ENCODE measurements around the gene KIAA2012. TPM values are rescaled to one million over a fixed set of nuclear protein-coding genes. Genes with fewer than 3 reads are reported as not detected.

The KIAA2012 gene
- total RNA-seq, 2 donors from 2014 or later: not detected

DNA sequence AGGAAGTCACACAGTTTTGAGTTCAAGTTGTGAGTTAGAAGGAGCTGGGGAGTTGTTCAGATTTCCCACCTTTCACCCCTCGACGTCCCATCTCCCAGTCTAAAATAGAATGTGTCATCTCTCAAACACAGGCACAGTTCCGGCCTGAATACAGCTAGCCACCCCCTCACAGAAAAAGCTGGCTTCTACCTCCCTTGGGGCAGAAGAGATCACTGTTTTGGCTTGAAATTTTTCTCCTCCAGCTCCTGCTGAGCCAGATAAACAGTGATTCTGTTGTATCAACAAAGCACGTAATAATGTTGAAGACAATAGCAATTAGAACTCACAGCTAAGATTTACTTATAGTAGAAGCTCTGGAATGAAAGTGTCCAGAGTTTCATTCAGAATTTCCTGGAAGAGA, 74.7 kb downstream of the KIAA2012 start:
- Mint-ChIP-seq H3K36me3 (no peaks in the 10 kb centered on the region), H3K27ac (no peak overlapping the region), H3K9me3 (no peaks in the 10 kb centered on the region)
- DNase-seq (ENCODE audit: low spot score in 2 of 2) (no peak), ATAC-seq (no peak)

DNA sequence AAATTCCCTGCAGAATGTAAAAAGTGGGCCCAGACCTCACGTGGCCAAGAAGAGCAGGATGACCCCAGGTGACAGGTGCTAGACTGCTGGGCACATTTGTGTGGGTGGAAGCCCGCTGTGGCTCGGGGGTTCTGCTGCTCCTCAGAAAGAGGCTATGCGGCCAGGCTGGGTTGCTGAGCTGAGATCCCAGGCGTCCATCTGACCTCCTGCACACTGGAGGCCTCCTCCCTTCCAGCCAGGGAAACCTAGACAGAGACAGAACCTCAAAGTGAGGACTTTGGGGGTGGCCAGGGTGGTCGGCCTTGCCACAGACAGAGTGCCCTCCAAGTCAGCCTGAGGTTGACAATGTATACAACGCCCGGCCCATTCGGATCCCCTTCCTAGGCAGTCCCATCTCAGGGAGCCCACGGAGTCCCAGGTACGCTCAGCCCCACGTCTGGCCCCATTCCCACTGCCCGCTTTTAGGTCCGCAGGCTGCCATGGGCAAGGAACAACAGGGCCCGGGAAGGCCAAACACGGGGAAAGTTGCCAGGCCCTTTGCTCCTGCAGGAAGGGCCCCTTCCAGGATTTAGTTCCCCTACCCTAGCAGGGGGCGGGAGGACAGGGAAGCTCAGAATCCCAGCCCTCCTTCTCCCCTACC, 75.6 kb downstream of the KIAA2012 start:
- Mint-ChIP-seq H3K9me3 (no peaks in the 10 kb centered on the region), H3K36me3 (no peaks in the 10 kb centered on the region), H3K27ac (no peak overlapping the region)
- ATAC-seq (no peak), DNase-seq (ENCODE audit: low spot score in 2 of 2) (no peak)

DNA sequence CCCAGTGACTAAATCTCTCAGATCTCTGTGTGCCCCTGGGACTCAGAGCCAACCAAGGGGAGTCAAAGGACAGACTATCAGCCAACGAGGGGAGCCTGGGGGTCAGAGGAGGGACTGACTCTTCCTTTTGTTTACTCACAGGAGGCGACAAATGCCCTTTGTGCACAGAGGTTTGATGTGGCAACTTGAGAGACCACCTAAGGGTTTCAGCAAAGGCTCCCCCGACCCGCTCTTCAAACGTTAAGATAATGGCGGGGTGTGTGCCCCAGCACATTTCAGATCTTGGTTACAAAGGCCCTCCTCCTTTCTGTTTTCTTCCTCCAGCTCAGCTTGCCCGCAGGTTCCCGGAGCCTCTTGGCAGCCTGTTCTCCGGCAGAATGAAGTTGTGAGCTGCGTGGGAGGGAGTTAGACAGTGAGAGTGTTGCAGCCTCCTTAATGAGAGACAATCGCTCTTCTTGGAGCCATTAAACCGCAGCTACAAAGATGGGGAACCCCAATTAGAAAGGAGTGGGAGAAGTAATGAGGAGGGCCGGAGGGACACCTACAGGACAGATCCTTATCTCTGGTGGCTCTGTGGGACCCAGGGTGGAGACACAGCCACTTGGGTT, 76.2 kb downstream of the KIAA2012 start:
- H3K27ac Mint-ChIP-seq: no peak overlapping the region
- no peaks in the 10 kb centered on the region for H3K36me3 Mint-ChIP-seq
- no peak for ATAC-seq
- DNase-seq (ENCODE audit: low spot score in 2 of 2): no peak
- no peaks in the 10 kb centered on the region for H3K9me3 Mint-ChIP-seq

DNA sequence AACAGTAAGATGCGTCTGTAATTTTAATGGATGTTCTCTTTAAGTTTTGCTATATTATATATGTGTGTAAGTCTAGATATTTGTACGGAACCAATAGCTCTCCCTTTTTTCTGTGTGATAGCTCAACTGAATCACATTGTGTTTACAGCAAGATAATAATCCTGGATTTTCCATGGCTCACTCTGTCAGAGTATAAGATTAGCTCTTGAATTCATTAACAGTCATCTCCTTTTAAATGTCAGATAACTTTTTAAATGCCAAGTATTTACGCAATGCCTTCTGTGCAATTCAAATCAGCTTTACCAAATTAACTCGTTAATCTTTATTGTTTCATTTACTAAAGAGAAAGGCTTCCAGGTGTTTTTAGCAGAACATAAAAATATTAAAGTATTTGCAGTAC, 76.9 kb downstream of the KIAA2012 start:
- ATAC-seq (no peak), DNase-seq (ENCODE audit: low spot score in 2 of 2) (no peak)
- H3K27ac Mint-ChIP-seq: no peak overlapping the region
- no peaks in the 10 kb centered on the region for H3K36me3 Mint-ChIP-seq
- no peaks in the 10 kb centered on the region for H3K9me3 Mint-ChIP-seq

DNA sequence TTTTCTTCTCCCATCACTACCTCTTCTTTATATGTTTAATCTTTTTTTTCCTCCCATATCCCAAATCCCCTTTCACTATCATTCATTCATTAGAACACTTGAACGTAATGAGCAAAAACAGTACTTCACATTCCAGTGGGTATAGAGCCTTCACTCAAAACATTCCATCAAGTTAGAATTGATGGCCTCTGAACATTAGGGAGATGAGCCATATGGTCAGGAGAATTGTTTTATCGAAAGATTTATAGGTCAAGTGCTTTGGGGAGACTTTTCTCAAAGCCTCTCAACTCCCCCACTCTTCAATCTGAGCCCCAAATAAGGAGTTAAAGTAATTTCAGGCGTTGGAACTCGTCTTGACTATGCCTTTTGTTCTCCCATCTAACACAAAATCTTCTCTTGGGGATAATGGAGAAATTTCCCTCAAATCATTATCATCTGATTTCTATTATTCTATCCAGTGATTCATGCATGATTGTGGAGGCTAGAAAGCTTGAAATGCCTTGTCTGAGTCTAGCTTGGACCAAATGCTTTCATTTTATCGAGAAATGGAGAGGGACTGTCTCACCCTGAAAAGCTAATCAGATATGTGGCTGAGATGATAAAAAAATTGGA, 79.2 kb downstream of the KIAA2012 start:
- Mint-ChIP-seq H3K9me3 (no peaks in the 10 kb centered on the region), H3K36me3 (no peaks in the 10 kb centered on the region), H3K27ac (no peak overlapping the region)
- DNase-seq (ENCODE audit: low spot score in 2 of 2): no peak
- ATAC-seq: no peak

DNA sequence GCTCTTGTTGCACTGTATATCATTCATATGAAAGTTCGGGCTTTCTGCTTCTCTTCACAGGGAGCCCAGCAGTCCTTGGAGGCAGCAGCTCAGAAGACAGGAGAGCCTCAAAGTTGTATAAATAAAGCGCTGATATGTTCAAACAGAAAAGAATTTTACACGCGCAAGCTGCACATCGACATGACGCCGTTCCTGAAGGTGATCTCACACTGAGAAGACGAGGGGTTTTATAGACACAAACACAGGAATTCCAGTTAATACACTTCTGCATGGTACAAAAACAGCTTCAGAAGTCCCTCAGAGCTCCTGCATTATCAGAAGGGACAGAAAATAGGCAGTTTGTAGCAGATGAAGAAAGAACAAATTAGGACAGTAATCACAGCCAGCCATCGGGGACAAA, 81.6 kb downstream of the KIAA2012 start:
- Mint-ChIP-seq H3K36me3 (no peaks in the 10 kb centered on the region), H3K27ac (no peak overlapping the region), H3K9me3 (no peaks in the 10 kb centered on the region)
- no peak for DNase-seq (ENCODE audit: low spot score in 2 of 2)
- no peak for ATAC-seq

DNA sequence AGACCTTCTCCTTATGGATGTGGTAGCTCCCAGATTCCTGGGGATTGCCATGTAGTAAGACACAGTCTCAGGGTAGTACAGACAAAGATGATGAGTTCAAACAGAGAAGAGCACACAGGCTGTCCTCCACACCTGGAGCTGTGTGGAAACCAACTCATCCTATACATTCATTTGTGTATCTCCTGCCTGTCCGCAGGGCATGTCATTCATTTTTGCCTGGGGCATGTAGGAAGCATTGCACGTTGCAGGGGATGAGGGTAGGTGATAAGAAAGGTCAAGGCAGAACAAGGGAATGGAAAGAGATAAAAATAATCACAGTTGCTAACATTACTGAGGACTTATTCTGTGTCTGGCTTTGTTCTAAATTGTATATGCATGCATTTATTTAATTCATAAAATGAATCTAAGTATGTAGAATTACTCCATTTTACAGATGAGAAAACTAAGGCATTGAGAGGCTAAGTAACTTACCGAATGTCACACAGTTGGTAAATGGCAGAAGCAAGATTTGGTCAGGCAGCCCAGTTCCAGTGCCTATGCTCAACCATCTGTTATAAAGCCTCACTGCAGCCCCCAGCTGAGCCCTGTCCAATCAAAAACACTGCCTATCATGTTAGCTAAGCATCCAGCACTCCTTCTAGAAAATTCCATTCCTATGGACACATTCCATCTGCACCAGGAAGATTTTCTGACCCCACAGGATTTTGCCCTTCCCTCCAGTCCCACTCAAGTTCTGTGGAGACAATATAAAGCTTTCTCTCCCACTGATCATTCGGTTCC, 84.3 kb downstream of the KIAA2012 start:
- Mint-ChIP-seq H3K36me3 (no peaks in the 10 kb centered on the region), H3K27ac (no peak overlapping the region), H3K9me3 (no peaks in the 10 kb centered on the region)
- DNase-seq (ENCODE audit: low spot score in 2 of 2): no peak
- no peak for ATAC-seq

DNA sequence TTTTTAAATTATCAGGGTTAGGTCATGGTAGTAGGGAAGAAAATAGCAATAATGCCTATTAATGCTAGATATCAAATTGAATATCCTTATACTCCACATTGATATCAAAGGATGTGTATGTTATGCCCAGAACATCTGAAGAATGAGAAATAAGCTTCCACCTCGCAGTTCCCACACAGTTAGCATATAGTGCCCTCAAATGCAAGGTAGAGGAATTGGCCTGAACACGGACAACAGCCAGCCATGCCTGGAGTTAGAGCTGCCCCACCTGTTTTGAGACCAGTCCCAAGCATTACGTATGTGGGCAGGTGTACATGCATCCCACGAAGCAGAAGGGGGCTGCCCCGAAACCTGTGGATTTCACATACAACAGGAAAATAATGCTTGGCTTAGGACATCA, 85.7 kb downstream of the KIAA2012 start:
- no peaks in the 10 kb centered on the region for H3K36me3 Mint-ChIP-seq
- no peak for ATAC-seq

DNA sequence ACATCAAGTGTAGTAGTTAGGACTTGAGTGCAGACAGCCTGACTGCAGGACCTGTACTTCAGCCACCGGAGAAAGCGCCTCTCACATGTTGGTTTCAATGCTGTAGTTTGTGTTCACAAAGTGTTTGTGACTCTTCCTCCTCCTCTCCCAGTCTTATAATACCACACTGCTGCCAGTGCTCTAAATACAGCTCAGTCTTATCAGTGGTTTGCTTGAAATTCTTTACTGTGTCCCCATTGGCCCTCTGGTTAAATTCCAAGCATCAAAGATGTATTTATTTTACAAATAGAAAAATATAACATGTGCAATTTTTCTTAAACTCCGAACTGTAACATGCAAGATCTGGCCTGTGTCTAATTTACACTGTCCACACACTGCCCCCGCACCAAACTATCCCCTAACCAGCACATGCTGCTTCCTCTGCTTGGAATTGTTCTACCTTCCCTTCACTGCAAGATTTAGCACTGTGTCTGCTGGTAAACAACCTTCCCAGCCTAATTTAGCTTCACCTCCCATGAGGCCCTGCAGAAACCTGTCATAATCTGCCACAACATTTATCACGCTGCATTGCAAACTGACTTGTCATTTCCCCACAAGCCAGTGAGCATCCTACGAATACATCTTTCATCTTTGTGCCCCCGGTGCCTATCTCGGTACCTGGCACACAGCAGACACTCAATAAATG, 88.2 kb downstream of the KIAA2012 start:
- Mint-ChIP-seq H3K9me3 (no peaks in the 10 kb centered on the region), H3K27ac (peak overlapping the region in 1 of 2 donors; percentile 45), H3K36me3 (no peaks in the 10 kb centered on the region)
- peak in 1 of 2 donors; percentile 30 for ATAC-seq
- DNase-seq (ENCODE audit: low spot score in 2 of 2): no peak

More for the DNA sequence above, 85.7 kb downstream of the KIAA2012 start:
- Mint-ChIP-seq H3K9me3 (no peaks in the 10 kb centered on the region), H3K27ac (no peak overlapping the region)
- no peak for DNase-seq (ENCODE audit: low spot score in 2 of 2)

DNA sequence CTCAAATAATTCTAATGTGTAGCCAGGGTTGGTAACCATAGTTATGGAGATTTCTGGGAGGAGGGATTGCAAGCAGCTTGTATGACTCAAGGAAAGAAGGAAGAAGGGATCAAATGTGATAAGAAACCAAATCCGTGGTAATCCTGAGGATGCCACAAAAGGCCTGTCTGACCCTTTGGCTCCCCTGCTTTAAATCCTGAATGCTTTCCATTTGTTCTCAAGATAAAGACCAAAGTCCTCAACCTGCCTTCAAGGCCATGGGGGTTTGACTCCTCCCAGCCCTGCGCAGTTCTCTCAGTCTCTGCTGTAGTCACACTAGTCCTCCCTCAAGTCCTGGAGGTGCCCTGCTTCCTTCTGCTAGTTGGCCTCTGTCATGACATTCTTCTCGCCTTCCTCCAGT, 91.4 kb downstream of the KIAA2012 start:
- ATAC-seq (no peak), DNase-seq (ENCODE audit: low spot score in 2 of 2) (no peak)
- Mint-ChIP-seq H3K27ac (no peak overlapping the region), H3K9me3 (no peaks in the 10 kb centered on the region), H3K36me3 (no peaks in the 10 kb centered on the region)

DNA sequence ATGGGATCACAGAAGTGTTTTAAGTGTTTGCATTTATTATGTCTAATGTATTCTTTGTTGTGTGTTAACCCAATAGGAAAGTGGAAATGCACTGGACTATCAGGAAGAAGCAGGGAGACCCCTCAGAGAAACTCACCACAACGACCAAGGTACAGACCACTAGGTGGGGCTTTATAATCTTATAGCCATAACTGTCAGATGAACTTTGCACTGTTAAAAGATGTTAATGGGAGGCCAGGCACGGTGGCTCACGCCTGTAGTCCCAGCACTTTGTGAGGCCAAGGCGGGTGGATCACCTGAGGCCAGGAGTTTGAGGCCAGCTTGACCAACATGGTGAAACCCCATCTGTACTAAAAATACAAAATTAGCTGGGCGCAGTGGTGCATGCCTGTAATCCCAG, 92.2 kb downstream of the KIAA2012 start:
- no peaks in the 10 kb centered on the region for H3K9me3 Mint-ChIP-seq
- H3K36me3 Mint-ChIP-seq: no peaks in the 10 kb centered on the region
- H3K27ac Mint-ChIP-seq: no peak overlapping the region
- DNase-seq (ENCODE audit: low spot score in 2 of 2): no peak
- no peak for ATAC-seq

DNA sequence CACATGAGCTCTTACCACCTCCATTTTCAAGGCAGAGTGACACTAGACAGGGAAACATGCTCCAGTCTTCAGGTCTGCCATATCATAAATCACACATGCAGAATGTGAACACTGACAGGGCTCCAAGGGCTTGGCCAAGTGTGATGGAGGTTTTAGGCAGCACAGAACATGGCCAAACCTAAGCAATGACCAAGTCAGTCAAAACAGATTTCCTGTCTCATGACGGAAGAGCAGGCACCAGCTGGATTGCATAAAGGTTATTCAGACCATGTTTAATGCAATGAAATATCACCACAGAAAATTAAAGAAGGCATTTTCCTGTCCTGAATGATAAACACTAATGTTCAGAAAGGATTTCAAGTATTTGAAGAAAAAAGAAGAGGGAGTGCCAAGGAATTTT, 92.9 kb downstream of the KIAA2012 start:
- DNase-seq (ENCODE audit: low spot score in 2 of 2): no peak
- no peak for ATAC-seq
- H3K36me3 Mint-ChIP-seq: no peaks in the 10 kb centered on the region
- H3K27ac Mint-ChIP-seq: no peak overlapping the region
- no peaks in the 10 kb centered on the region for H3K9me3 Mint-ChIP-seq

DNA sequence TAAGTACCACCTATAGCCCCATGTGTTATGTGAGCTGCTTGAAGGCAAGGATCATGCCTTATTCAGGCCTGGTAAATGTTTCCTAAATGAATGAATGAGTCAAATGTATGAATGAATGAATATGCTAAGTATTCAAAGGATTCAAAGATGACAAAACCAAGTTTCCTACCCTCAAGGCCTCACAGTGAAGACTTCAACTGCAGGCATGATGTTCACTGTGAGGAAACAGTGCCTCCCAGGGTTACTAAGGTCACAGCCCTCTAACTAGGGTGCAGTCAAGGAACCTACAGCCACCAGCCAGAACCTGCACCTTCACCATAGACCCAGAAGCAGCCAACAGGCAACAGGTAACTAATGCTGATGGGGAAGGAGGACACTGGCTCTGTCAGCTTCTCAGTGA, 96.1 kb downstream of the KIAA2012 start:
- Mint-ChIP-seq H3K36me3 (no peaks in the 10 kb centered on the region), H3K9me3 (no peaks in the 10 kb centered on the region), H3K27ac (no peak overlapping the region)
- ATAC-seq (peak; percentile 29), DNase-seq (ENCODE audit: low spot score in 2 of 2) (no peak)

DNA sequence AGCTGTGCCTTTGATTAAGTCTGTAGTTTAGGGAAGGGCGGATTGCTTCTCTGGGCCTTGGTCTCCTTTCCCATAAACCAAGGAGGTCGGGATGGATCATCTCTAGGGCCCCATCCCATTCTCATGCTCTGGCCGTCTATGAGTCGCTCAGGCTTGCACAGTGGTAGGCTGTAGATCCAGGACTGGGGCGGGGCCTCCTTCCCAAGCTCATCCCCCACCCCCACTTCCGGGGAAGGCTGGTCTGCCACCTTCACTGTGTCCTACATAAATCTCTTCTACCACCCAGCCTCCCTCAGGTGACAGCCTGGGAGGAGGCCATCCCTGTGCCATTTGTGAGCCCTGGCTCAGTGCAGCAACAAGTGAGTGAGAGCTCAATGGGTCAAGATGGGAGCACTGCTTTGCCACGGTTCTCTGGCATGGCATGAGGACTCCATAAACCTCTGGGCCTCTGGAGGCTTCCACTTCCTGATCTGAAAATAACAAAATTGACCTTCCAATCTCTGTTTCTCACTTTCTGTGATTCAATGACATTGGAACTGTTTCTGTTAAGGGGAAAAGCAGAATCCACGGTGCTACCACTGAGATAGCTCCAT, 96.9 kb downstream of the KIAA2012 start:
- ATAC-seq (no peak), DNase-seq (ENCODE audit: low spot score in 2 of 2) (no peak)
- no peaks in the 10 kb centered on the region for H3K36me3 Mint-ChIP-seq
- no peaks in the 10 kb centered on the region for H3K9me3 Mint-ChIP-seq
- no peak overlapping the region for H3K27ac Mint-ChIP-seq

DNA sequence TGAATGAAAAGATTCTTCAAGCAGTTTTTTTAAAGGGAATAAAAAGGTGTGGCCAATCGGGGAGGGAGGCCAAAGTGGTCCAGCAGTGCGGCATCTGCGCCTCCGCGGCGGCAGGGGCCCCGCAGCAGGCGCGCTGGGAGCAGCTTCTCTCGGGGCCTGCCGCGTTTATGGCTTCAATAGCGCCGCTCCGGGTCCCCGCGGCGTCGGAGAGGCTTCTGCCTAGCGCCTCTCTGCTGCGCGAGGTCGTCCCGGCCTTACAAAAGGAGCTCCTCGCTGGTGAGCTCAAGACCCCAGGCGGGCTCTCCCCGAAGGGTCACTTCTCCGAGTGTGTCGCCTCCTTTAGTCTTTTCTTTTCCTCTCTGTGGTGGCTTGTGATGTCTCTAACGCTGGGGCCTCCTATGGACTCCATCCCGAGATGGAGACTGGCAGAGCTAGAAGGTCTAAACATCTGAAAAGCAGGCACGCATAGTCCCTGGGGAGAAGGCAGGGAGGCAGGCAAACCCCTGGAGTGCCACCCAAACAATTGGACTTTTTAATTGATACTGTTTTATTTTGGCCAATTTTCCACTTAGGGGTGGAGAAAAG, 98.3 kb downstream of the KIAA2012 start:
- DNase-seq (ENCODE audit: low spot score in 2 of 2): peak in 1 of 2 donors; percentile 28
- peak; percentile 19 to 56 for ATAC-seq
- no peaks in the 10 kb centered on the region for H3K9me3 Mint-ChIP-seq
- H3K27ac Mint-ChIP-seq: no peak overlapping the region
- H3K36me3 Mint-ChIP-seq: no peaks in the 10 kb centered on the region

All from activated naive CD4-positive, alpha-beta T cell treated with anti-CD3 and anti-CD28 coated beads, Interleukin-2, amount 50 U/mL, for 72 hours (primary cell).